ENCODE measurements around the gene MYLK3. TPM values are rescaled to one million over a fixed set of nuclear protein-coding genes. Genes with fewer than 3 reads are reported as not detected.
A peak's percentile ranks its signal among the peaks of the same experiment; 100 is the strongest.
"Not testable (repeated sequence)": the region's sequence is repeated elsewhere in the genome, so short reads cannot be mapped to it uniquely, and the experiment has no call there.

The MYLK3 gene
- total RNA-seq, 2 experiments from 2014 or later: 0.38 TPM; not detected in 1

- POLR2A ChIA-PET; H3K27me3 ChIP-seq (ENCODE audit: control insufficient read depth in 1 of 2, insufficient read depth in 2 of 2, low read length in 2 of 2); H3K4me3 ChIP-seq (ENCODE audit: low read length); H3K4me3 Mint-ChIP-seq; H3K9me3 Mint-ChIP-seq; H3K9me3 ChIP-seq (ENCODE audit: control insufficient read depth in 1 of 2, insufficient read depth in 1 of 2, low read length in 2 of 2); intact Hi-C loops (cut with DNase I, micrococcal nuclease); DNase-seq; H3K4me1 ChIP-seq (ENCODE audit: insufficient read depth, low read length); H3K27me3 Mint-ChIP-seq; H3K27ac ChIP-seq (ENCODE audit: low read depth in 1 of 2, low read length in 2 of 2); ATAC-seq (ENCODE audit: poor library complexity); H3K4me1 Mint-ChIP-seq (ENCODE audit: low read depth): not testable (repeated sequence)
- Mint-ChIP-seq H3K27ac (peak overlapping the region; percentile 33), H3K36me3 (ENCODE audit: low read depth) (peaks cover 89% of the 10 kb centered on the region)
- CTCF ChIA-PET: interaction anchor here (1.1 to 1.2 kb wide), 2 partner anchors 17 to 231 kb away, joined by 3 read pairs; no protein-coding TSS in a partner anchor
- peaks cover 72% of the 10 kb centered on the region for H3K36me3 ChIP-seq (ENCODE audit: insufficient read depth, low read length)
Measured at GRCh38 chr16:46677943-46678342, 70.2 kb downstream of the MYLK3 start.

- H3K36me3 ChIP-seq (ENCODE audit: insufficient read depth, low read length): peaks cover 94% of the 10 kb centered on the region
- H3K27me3 Mint-ChIP-seq: no peaks in the 10 kb centered on the region
- peak overlapping the region; percentile 6 for H3K27ac Mint-ChIP-seq
- H3K4me3 Mint-ChIP-seq: no peak overlapping the region
- no peak overlapping the region for H3K27ac ChIP-seq (ENCODE audit: low read depth in 1 of 2, low read length in 2 of 2)
- no peak overlapping the region for H3K4me3 ChIP-seq (ENCODE audit: low read length)
- CTCF ChIA-PET: interaction anchor here (1.0 to 1.8 kb wide), 11 partner anchors 9 to 256 kb away, joined by 3 to 10 read pairs (median 4); partner anchors contain the start of genes ORC6 and VPS35
- peak; percentile 78 for TF ChIP-seq CTCF (IDR thresholded peaks at IDR 0.05)
- H3K36me3 Mint-ChIP-seq (ENCODE audit: low read depth): peaks cover 94% of the 10 kb centered on the region
- H3K9me3 ChIP-seq (ENCODE audit: control insufficient read depth in 1 of 2, insufficient read depth in 1 of 2, low read length in 2 of 2): no peaks in the 10 kb centered on the region
- intact Hi-C loops (cut with DNase I, micrococcal nuclease): loop anchor here (1.0 kb wide), 1 partner anchor 236 kb away; no protein-coding TSS in a partner anchor
- ATAC-seq (ENCODE audit: poor library complexity): peak; percentile 94
- POLR2A ChIA-PET: no interaction called here
- H3K4me1 ChIP-seq (ENCODE audit: insufficient read depth, low read length): no peaks in the 10 kb centered on the region
- peak in 12 of 14 experiments; percentile 6 to 79 (median 28) for DNase-seq
- H3K9me3 Mint-ChIP-seq: no peaks in the 10 kb centered on the region
- no peaks in the 10 kb centered on the region for H3K27me3 ChIP-seq (ENCODE audit: control insufficient read depth in 1 of 2, insufficient read depth in 2 of 2, low read length in 2 of 2)
- H3K4me1 Mint-ChIP-seq (ENCODE audit: low read depth): no peaks in the 10 kb centered on the region
Measured at GRCh38 chr16:46673320-46674013, 74.7 kb downstream of the MYLK3 start.

- H3K36me3 Mint-ChIP-seq (ENCODE audit: low read depth): peaks cover 75% of the 10 kb centered on the region
- no peak for ATAC-seq (ENCODE audit: poor library complexity)
- ChIA-PET CTCF (interaction anchor here (1.0 kb wide), 1 partner anchor 12 kb away, joined by 4 read pairs; no protein-coding TSS in a partner anchor), POLR2A (no interaction called here)
- Histone ChIP-seq H3K27me3 (ENCODE audit: control insufficient read depth in 1 of 2, insufficient read depth in 2 of 2, low read length in 2 of 2) (no peaks in the 10 kb centered on the region), H3K36me3 (ENCODE audit: insufficient read depth, low read length) (peaks cover 55% of the 10 kb centered on the region), H3K4me3 (ENCODE audit: low read length) (no peak overlapping the region), H3K9me3 (ENCODE audit: control insufficient read depth in 1 of 2, insufficient read depth in 1 of 2, low read length in 2 of 2) (no peaks in the 10 kb centered on the region), H3K4me1 (ENCODE audit: insufficient read depth, low read length) (peaks cover 4% of the 10 kb centered on the region), H3K27ac (ENCODE audit: low read depth in 1 of 2, low read length in 2 of 2) (no peak overlapping the region)
- DNase-seq: no peak
- no peak overlapping the region for H3K4me3 Mint-ChIP-seq
- no peak overlapping the region for H3K27ac Mint-ChIP-seq
- no peaks in the 10 kb centered on the region for H3K27me3 Mint-ChIP-seq
- TF ChIP-seq CTCF (IDR thresholded peaks at IDR 0.05): no peak
- intact Hi-C loops (cut with DNase I, micrococcal nuclease): no loop called here
- no peaks in the 10 kb centered on the region for H3K4me1 Mint-ChIP-seq (ENCODE audit: low read depth)
- no peaks in the 10 kb centered on the region for H3K9me3 Mint-ChIP-seq
Measured at GRCh38 chr16:46662123-46662522, 86.0 kb downstream of the MYLK3 start.

Measured in CD4-positive, alpha-beta T cell (primary cell).